Ovary (tissue), 9 donors: ENCODE results near the gene ATXN1. TPM values are rescaled to one million over a fixed set of nuclear protein-coding genes. Genes with fewer than 3 reads are reported as not detected.

Experiments used
- DNase-seq, 5 donors: peaks; one replicate each; pipeline ENCODE4 v3.0.0-alpha.2; 2019 to 2020
- H3K27ac ChIP-seq, 2 donors: fragments of 200-600 bp; one replicate each; pipeline versions ENCODE4 v1.5.1 to v1.8.0; 2019 to 2022
- H3K27me3 ChIP-seq: fragments of 200-600 bp; one replicate; pipeline ENCODE4 v1.8.0; 2022
- H3K36me3 ChIP-seq: fragments of 200-600 bp; sonication (generic); one replicate; pipeline ENCODE4 v1.5.1; 2019
- H3K4me1 ChIP-seq: one replicate; pipeline ENCODE4 v1.8.1; 2013; ENCODE audit warnings: mild to moderate bottlenecking, moderate library complexity; ENCODE audit not compliant: insufficient read depth
- H3K4me3 ChIP-seq: fragments of 200-600 bp; sonication (generic); one replicate; pipeline ENCODE4 v1.5.1; 2017
- H3K9me3 ChIP-seq, 2 donors: fragments of 200-600 bp in 1 of 2; sonication (generic) in 1 of 2; one replicate each; pipeline versions ENCODE4 v1.5.1 to v1.8.1; 2013 to 2019; ENCODE audit warnings: mild to moderate bottlenecking in 1 of 2, moderate library complexity in 1 of 2
- CTCF ChIP-seq, 3 donors: fragments of 450-650 bp in 2 of 3; fragments of 200-600 bp in 1 of 3; IDR thresholded peaks; one replicate each; pipeline versions ENCODE4 v1.5.1 to v1.8.0; 2016 to 2022; ENCODE audit warnings: antibody characterized with exemption in 3 of 3, mild to moderate bottlenecking in 1 of 3
- EP300 ChIP-seq: sonication (generic); formaldehyde crosslinking; IDR thresholded peaks from one replicate; pipeline ENCODE4 v1.6.1; 2017; ENCODE audit warnings: antibody characterized with exemption
- POLR2A ChIP-seq: fragments of 450-650 bp; IDR thresholded peaks from one replicate; pipeline ENCODE4 v1.6.1; 2017; ENCODE audit warnings: antibody characterized with exemption, mild to moderate bottlenecking, moderate library complexity
- WGBS, 3 donors: extraction: QIAGEN DNeasy Blood & Tissue Kit in 1 of 3; methylation state at CpG; one replicate each; pipeline versions ENCODE4 v1.1.5 to v1.1.7; 2013 to 2017; 5-methylcytosine and 5-hydroxymethylcytosine counted together
- intact Hi-C, 4 donors: fragments of 100-400 bp; cut with DNase I; formaldehyde crosslinking; loops; one replicate each; pipeline versions ENCODE4 v1.11.0 to v1.15.1; 2022 to 2023
- polyA plus RNA-seq, 2 donors: library from polyadenylated mRNA; stranded (reverse); fragments of 200-250 nt in 1 of 2; fragments of 350-450 nt in 1 of 2; fragmentation: Illumina TruSeq in 1 of 2; extraction: RNeasy Lipid Tissue Mini Kit (QIAGEN cat#74804) in 1 of 2; gene quantifications; one replicate each; pipeline ENCODE4 v1.2.3, GENCODE V29; 2013 to 2014
- total RNA-seq, 7 donors: library from RNA; depleted of rRNA in 2 of 7; stranded (reverse); fragments of >200 nt in 2 of 7; fragmentation: NEBNext Ultra II Directional in 3 of 7; extraction: Animal tissue kit (Norgen Biotek cat#: 25700) in 3 of 7; gene quantifications; one replicate each; pipeline versions ENCODE4 v1.1.0 to v1.2.4, GENCODE V29; 2016 to 2023
- donor health status: DM: no; HTN: no; CAD: no; lungs with moderate emphysema.
- donor health status: DM: no; HTN: no; CAD: no.
- donor health status: Bipolar disorder and iron deficiency.
- donor health status: DM: yes; HTN: yes; CAD: no.
- donor health status: DM: no; HTN: no; CAD: no.
- donor health status: DM: yes; HTN: yes; CAD: no.

Gene ATXN1
- total and polyA plus RNA-seq, 9 donors = 7.3 to 38.2 (median 30.4) TPM

GRCh38 chr6:16684195-16684689, 77.0 kb downstream of the ATXN1 start:
- 93 to 95% (median 94%) methylated on average over 5 of the region's 5 CpGs for WGBS, 3 donors
- no peaks in the 10 kb centered on the region for H3K27me3 ChIP-seq
- no peak overlapping the region for H3K4me3 ChIP-seq
- H3K27ac ChIP-seq = no peak overlapping the region
- H3K36me3 ChIP-seq = no peaks in the 10 kb centered on the region
- intact Hi-C loops = no loop called here
- no peak for TF ChIP-seq CTCF (IDR thresholded peaks at IDR 0.05)
- TF ChIP-seq EP300 = no peak
- TF ChIP-seq POLR2A = no peak
- DNase-seq = no peak
- H3K9me3 ChIP-seq = no peaks in the 10 kb centered on the region
- H3K4me1 ChIP-seq = no peaks in the 10 kb centered on the region

GRCh38 chr6:16683641-16684194, 77.5 kb downstream of the ATXN1 start:
- no peaks in the 10 kb centered on the region for H3K27me3 ChIP-seq
- H3K9me3 ChIP-seq = no peaks in the 10 kb centered on the region
- no peak overlapping the region for H3K4me3 ChIP-seq
- intact Hi-C loops = no loop called here
- H3K4me1 ChIP-seq = no peaks in the 10 kb centered on the region
- TF ChIP-seq POLR2A (no peak), EP300 (no peak), CTCF (IDR thresholded peaks at IDR 0.05) (no peak)
- 54 to 81% (median 69%) methylated on average over 4 of the region's 4 CpGs for WGBS, 3 donors
- H3K36me3 ChIP-seq = no peaks in the 10 kb centered on the region
- no peak overlapping the region for H3K27ac ChIP-seq
- DNase-seq = peak in 1 of 5 donors; percentile 38

GRCh38 chr6:16681260-16681873, 79.9 kb downstream of the ATXN1 start:
- Histone ChIP-seq H3K9me3 (no peaks in the 10 kb centered on the region), H3K4me3 (no peak overlapping the region), H3K4me1 (peaks cover 4% of the 10 kb centered on the region), H3K27ac (no peak overlapping the region), H3K27me3 (no peaks in the 10 kb centered on the region), H3K36me3 (no peaks in the 10 kb centered on the region)
- TF ChIP-seq POLR2A (no peak), EP300 (no peak), CTCF (IDR thresholded peaks at IDR 0.05) (no peak)
- no peak for DNase-seq
- WGBS, 3 donors = 93 to 97% (median 97%) methylated on average over 8 of the region's 8 CpGs
- intact Hi-C loops = no loop called here

GRCh38 chr6:16679050-16679449, 82.2 kb downstream of the ATXN1 start:
- H3K27me3 ChIP-seq = no peaks in the 10 kb centered on the region
- TF ChIP-seq CTCF (IDR thresholded peaks at IDR 0.05) (no peak), EP300 (no peak), POLR2A (no peak)
- H3K9me3 ChIP-seq = no peaks in the 10 kb centered on the region
- peaks cover 9% of the 10 kb centered on the region for H3K4me1 ChIP-seq
- H3K27ac ChIP-seq = no peak overlapping the region
- WGBS, 3 donors = 89 to 100% (median 95%) methylated on average over 1 of the region's 1 CpG
- intact Hi-C loops = no loop called here
- no peak overlapping the region for H3K4me3 ChIP-seq
- H3K36me3 ChIP-seq = no peaks in the 10 kb centered on the region
- no peak for DNase-seq
